Progenitor cell of endocrine pancreas (in vitro differentiated cells): Measurements from ENCODE around the gene SLX4IP. TPM values are rescaled to one million over a fixed set of nuclear protein-coding genes. Genes with fewer than 3 reads are reported as not detected.

Experiments
- DNase-seq: peaks from one replicate; pipeline ENCODE4 v3.0.0; 2021; ENCODE audit warnings: low spot score; ENCODE audit not compliant: unreplicated experiment
- H3K27ac Mint-ChIP-seq: 2 replicates; pipeline ENCODE4 v1.8.0; 2021; ENCODE audit warnings: mild to moderate bottlenecking, moderate library complexity, mixed read lengths
- H3K27me3 Mint-ChIP-seq: 2 replicates; pipeline ENCODE4 v1.8.0; 2021; ENCODE audit warnings: mixed read lengths
- H3K36me3 Mint-ChIP-seq: 2 replicates; pipeline ENCODE4 v1.8.0; 2022; ENCODE audit warnings: mixed read lengths; ENCODE audit not compliant: insufficient read depth
- H3K4me1 Mint-ChIP-seq: 2 replicates; pipeline ENCODE4 v1.8.0; 2021; ENCODE audit warnings: low read depth, mixed read lengths
- H3K4me3 Mint-ChIP-seq: 2 replicates; pipeline ENCODE4 v1.8.0; 2021; ENCODE audit warnings: low read depth, mild to moderate bottlenecking, moderate library complexity, mixed read lengths
- H3K9me3 Mint-ChIP-seq: 2 replicates; pipeline ENCODE4 v1.8.0; 2021; ENCODE audit warnings: low read depth, mixed read lengths
- total RNA-seq: library from RNA; stranded (reverse); gene quantifications from 2 replicates; pipeline ENCODE4 v1.2.1, GENCODE V29; 2021
- TF ChIP-seq, protein P1 (sequence below): fragments of 200-600 bp; sonication (generic); IDR thresholded peaks from one replicate; pipeline ENCODE4 v1.5.0; 2021; ENCODE audit warnings: antibody characterized with exemption, mild to moderate bottlenecking; ENCODE audit not compliant: unreplicated experiment

The SLX4IP gene
- total RNA-seq, 1 donor from 2014 or later: 12.0 TPM

DNA sequence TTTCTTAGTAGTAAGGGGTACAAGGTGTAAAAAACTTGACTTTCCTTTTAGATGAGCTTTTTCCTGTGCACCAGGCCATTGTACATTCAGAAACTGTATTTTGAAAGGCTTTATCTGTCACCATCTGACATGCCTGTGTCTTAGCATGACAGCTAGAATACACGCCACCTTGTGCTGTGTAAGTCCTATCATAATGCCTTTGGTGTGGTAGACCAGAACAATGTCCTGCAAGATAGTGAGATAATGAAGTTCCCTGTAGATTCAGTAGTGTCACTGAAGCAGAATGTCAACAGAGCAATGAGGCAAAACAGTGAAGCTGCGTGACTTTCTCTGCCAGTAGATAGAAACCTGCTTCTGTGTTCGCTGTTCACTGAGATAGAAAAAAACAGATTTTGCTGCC, 132.9 kb downstream of the SLX4IP start:
- H3K9me3 Mint-ChIP-seq: peaks cover 8% of the 10 kb centered on the region

DNA sequence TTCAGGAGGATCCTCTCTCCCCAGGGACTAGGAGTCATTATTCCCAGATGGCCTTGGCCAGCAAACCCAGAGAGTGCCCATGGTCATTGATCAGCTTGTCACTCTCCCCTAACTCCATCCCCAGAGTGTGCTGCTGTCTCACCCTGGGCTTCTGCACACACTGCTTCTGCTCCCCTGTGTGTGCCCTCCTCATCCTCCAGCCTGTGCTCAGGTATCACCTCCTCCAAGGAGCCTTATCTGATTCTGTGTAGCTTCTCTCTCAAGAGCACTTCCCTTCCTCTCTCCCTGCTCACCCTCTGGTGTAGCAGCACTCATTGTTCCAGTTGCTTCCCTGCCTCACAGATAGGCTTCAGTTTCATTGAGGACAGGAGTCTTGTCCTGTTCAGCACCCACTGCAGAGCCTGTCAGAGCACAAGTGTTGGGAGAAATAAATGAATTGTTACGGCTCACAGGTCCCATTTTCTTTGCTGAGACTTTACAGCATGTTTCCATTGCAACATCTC, 136.3 kb downstream of the SLX4IP start:
- Mint-ChIP-seq H3K4me1 (no peaks in the 10 kb centered on the region), H3K9me3 (no peaks in the 10 kb centered on the region), H3K27me3 (no peaks in the 10 kb centered on the region), H3K27ac (no peak overlapping the region), H3K4me3 (no peak overlapping the region), H3K36me3 (peaks cover 5% of the 10 kb centered on the region)
- no peak for DNase-seq
- TF ChIP-seq, protein P1, sequence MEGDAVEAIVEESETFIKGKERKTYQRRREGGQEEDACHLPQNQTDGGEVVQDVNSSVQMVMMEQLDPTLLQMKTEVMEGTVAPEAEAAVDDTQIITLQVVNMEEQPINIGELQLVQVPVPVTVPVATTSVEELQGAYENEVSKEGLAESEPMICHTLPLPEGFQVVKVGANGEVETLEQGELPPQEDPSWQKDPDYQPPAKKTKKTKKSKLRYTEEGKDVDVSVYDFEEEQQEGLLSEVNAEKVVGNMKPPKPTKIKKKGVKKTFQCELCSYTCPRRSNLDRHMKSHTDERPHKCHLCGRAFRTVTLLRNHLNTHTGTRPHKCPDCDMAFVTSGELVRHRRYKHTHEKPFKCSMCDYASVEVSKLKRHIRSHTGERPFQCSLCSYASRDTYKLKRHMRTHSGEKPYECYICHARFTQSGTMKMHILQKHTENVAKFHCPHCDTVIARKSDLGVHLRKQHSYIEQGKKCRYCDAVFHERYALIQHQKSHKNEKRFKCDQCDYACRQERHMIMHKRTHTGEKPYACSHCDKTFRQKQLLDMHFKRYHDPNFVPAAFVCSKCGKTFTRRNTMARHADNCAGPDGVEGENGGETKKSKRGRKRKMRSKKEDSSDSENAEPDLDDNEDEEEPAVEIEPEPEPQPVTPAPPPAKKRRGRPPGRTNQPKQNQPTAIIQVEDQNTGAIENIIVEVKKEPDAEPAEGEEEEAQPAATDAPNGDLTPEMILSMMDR: no peak

More for the DNA sequence above, 132.9 kb downstream of the SLX4IP start:
- TF ChIP-seq, protein P1: no peak
- H3K4me3 Mint-ChIP-seq: no peak overlapping the region
- H3K27ac Mint-ChIP-seq: no peak overlapping the region
- no peaks in the 10 kb centered on the region for H3K27me3 Mint-ChIP-seq
- peaks cover 11% of the 10 kb centered on the region for H3K36me3 Mint-ChIP-seq
- no peaks in the 10 kb centered on the region for H3K4me1 Mint-ChIP-seq
- DNase-seq: no peak

DNA sequence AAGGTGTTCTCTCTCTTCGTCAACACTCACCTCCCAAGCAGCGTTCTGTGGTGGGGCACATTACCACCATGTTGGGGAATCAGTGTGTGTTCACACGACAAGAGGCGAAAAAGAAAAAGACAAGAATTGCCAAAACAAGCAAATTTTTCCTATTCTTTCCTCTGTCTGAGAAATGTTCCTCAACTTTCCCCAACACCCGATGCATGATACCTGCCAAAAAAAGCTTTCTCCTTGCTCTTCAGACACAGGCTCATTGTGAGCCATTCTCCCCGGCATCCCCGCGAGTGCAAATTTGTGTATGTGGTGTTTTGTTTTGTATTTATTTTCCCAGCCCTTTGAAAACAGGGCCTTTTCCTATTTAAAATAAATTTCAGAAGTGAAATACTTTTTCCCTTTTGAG, 137.7 kb downstream of the SLX4IP start:
- H3K4me3 Mint-ChIP-seq: no peak overlapping the region
- TF ChIP-seq, protein P1: no peak
- H3K27ac Mint-ChIP-seq: no peak overlapping the region
- peaks cover 5% of the 10 kb centered on the region for H3K36me3 Mint-ChIP-seq
- H3K9me3 Mint-ChIP-seq: no peaks in the 10 kb centered on the region
- DNase-seq: no peak
- no peaks in the 10 kb centered on the region for H3K27me3 Mint-ChIP-seq
- H3K4me1 Mint-ChIP-seq: no peaks in the 10 kb centered on the region

DNA sequence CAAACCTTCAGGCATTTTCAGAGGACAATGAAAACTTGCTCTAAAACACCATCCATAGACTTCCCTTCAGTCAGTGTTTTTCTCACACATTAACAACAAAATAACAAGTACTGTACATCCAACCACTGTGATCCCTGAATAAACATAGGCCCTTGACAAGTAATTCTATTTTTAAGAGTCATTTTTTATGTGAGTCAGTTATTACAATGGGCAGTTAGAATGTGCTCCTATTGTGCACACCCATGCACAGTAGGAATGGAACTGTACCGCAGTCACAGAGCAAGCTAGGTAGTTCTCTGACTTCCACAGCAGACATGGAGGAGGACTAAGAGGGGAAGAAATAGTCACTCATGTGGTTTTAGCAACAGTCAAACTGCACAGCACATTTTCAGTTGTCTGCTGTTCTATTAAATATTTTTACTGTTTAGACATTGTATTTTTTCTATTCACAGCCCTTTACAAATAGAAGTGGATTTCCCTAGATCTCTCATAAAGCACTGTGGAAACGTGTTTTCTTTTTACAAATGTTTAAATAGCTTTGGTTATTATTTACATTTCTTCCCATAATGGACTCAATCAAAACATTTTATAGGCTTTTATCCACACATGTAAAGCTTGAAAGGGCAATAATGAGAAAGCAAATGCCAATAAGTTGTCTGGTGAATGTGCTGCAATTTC, 138.3 kb downstream of the SLX4IP start:
- H3K4me3 Mint-ChIP-seq: no peak overlapping the region
- H3K9me3 Mint-ChIP-seq: no peaks in the 10 kb centered on the region
- H3K27ac Mint-ChIP-seq: no peak overlapping the region
- TF ChIP-seq, protein P1: no peak
- H3K27me3 Mint-ChIP-seq: no peaks in the 10 kb centered on the region
- H3K4me1 Mint-ChIP-seq: peaks cover under 1% of the 10 kb centered on the region
- H3K36me3 Mint-ChIP-seq: peaks cover 4% of the 10 kb centered on the region
- DNase-seq: no peak

DNA sequence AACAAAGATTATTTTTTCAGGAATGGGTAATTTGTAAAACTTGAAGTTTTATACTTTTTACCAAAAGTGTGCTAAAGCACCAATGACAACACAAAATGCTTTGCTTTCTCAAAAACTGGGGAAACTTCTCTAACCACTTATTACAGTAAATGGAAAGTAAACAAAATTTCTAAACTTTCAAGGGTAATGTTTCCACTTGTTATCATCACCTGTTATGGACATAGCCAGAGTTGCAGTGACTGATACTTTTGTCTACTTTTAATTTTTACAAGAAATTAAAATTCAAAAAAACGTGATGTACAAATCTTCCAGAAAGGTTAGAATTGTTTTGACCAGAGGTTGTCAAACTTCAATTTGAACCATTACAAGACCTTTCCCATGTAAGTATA, 138.8 kb downstream of the SLX4IP start:
- Mint-ChIP-seq H3K4me1 (peaks cover 3% of the 10 kb centered on the region), H3K9me3 (no peaks in the 10 kb centered on the region), H3K27me3 (no peaks in the 10 kb centered on the region), H3K36me3 (peaks cover 4% of the 10 kb centered on the region), H3K4me3 (no peak overlapping the region), H3K27ac (no peak overlapping the region)
- TF ChIP-seq, protein P1: no peak
- DNase-seq: no peak
